Gastroesophageal sphincter (tissue), 4 donors: ENCODE measurements around the gene CHRNA4. TPM values are rescaled to one million over a fixed set of nuclear protein-coding genes. Genes with fewer than 3 reads are reported as not detected.

Source experiments
- ATAC-seq: fragments of 150-250 bp; one replicate; pipeline ENCODE4 v1.9.1; 2016; ENCODE audit warnings: mild to moderate bottlenecking, moderate library complexity
- H3K27ac ChIP-seq, 4 donors: fragments of 200-600 bp; sonication (generic) in 3 of 4; 1 replicate in 3 of 4; 2 replicates in 1 of 4; pipeline ENCODE4 v1.5.1; 2016 to 2019
- H3K27me3 ChIP-seq: fragments of 200-600 bp; sonication (generic); one replicate; pipeline ENCODE4 v1.5.1; 2019
- H3K36me3 ChIP-seq, 2 donors: fragments of 200-600 bp; sonication (generic); one replicate each; pipeline ENCODE4 v1.5.1; 2019; ENCODE audit warnings: control low read depth in 1 of 2
- H3K4me1 ChIP-seq, 3 donors: fragments of 200-600 bp; sonication (generic); 1 replicate in 2 of 3; 2 replicates in 1 of 3; pipeline ENCODE4 v1.5.1; 2016 to 2019; ENCODE audit warnings: control low read depth in 2 of 3
- H3K4me3 ChIP-seq, 2 donors: fragments of 200-600 bp; sonication (generic); one replicate each; pipeline ENCODE4 v1.5.1; 2019; ENCODE audit warnings: mild to moderate bottlenecking in 1 of 2, moderate library complexity in 1 of 2
- H3K9me3 ChIP-seq, 3 donors: fragments of 200-600 bp; sonication (generic); one replicate each; pipeline ENCODE4 v1.5.1; 2017 to 2019; ENCODE audit warnings: control low read depth in 2 of 3
- EP300 ChIP-seq: sonication (generic); formaldehyde crosslinking; IDR thresholded peaks from one replicate; pipeline ENCODE4 v1.6.1; 2017; ENCODE audit warnings: antibody characterized with exemption, mild to moderate bottlenecking
- POLR2A ChIP-seq, 2 donors: fragments of 450-650 bp; IDR thresholded peaks; one replicate each; pipeline ENCODE4 v1.6.1; 2017; ENCODE audit warnings: antibody characterized with exemption in 2 of 2, mild to moderate bottlenecking in 2 of 2, moderate library complexity in 1 of 2
- POLR2AphosphoS5 ChIP-seq: sonication (generic); formaldehyde crosslinking; IDR thresholded peaks from one replicate; pipeline ENCODE4 v1.6.1; 2017; ENCODE audit warnings: antibody characterized with exemption
- WGBS, 2 donors: methylation state at CpG; one replicate each; pipeline ENCODE4 v1.1.5; 2018; ENCODE audit warnings: low coverage in 1 of 2; 5-methylcytosine and 5-hydroxymethylcytosine counted together
- total RNA-seq, 4 donors: library from RNA; depleted of rRNA; stranded (reverse); fragments of >200 nt; gene quantifications; one replicate each; pipeline ENCODE4 v1.1.0, GENCODE V29; 2016
- TF ChIP-seq, protein P1 (sequence below), 4 experiments: fragments of 200-600 bp in 2 of 4; fragments of 450-650 bp in 2 of 4; sonication (generic) in 1 of 4; IDR thresholded peaks; one replicate each; pipeline ENCODE4 v1.5.1; 2017 to 2019; ENCODE audit warnings: antibody characterized with exemption in 4 of 4, mild to moderate bottlenecking in 2 of 4, moderate library complexity in 2 of 4

CHRNA4 gene
- total RNA-seq, 4 donors from 2014 or later, result not detected

DNA sequence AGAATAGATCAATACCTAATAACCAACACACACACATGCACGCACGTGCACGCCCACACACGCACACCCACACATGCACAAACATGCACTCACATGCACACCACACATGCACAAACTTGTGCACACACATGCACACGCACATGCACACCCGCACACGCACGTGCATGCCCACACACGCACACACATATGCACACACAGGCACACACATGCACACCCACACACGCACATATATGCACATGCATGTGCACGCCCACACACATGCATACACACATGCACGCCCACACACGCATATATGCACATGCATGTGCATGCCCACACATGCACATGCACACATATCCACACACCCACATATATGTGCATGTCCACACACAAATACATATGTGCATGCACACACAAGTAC, 26.2 kb upstream of the CHRNA4 start:
- TF ChIP-seq, protein P1, sequence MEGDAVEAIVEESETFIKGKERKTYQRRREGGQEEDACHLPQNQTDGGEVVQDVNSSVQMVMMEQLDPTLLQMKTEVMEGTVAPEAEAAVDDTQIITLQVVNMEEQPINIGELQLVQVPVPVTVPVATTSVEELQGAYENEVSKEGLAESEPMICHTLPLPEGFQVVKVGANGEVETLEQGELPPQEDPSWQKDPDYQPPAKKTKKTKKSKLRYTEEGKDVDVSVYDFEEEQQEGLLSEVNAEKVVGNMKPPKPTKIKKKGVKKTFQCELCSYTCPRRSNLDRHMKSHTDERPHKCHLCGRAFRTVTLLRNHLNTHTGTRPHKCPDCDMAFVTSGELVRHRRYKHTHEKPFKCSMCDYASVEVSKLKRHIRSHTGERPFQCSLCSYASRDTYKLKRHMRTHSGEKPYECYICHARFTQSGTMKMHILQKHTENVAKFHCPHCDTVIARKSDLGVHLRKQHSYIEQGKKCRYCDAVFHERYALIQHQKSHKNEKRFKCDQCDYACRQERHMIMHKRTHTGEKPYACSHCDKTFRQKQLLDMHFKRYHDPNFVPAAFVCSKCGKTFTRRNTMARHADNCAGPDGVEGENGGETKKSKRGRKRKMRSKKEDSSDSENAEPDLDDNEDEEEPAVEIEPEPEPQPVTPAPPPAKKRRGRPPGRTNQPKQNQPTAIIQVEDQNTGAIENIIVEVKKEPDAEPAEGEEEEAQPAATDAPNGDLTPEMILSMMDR (IDR thresholded peaks at IDR 0.05), result no peak
- TF ChIP-seq POLR2A (IDR thresholded peaks at IDR 0.05), result no peak
- TF ChIP-seq POLR2AphosphoS5, result no peak
- no peak for TF ChIP-seq EP300
- peaks cover 62% of the 10 kb centered on the region for H3K27me3 ChIP-seq
- ATAC-seq, result no peak
- 90 to 97% methylated on average over 12 of the region's 13 CpGs for WGBS, 2 donors
- H3K9me3 ChIP-seq, result peaks cover 0 to 52% (median 1%) of the 10 kb centered on the region in 3 donors
- no peaks in the 10 kb centered on the region for H3K36me3 ChIP-seq
- H3K4me1 ChIP-seq, result no peaks in the 10 kb centered on the region
- no peak overlapping the region for H3K27ac ChIP-seq
- no peak overlapping the region for H3K4me3 ChIP-seq

DNA sequence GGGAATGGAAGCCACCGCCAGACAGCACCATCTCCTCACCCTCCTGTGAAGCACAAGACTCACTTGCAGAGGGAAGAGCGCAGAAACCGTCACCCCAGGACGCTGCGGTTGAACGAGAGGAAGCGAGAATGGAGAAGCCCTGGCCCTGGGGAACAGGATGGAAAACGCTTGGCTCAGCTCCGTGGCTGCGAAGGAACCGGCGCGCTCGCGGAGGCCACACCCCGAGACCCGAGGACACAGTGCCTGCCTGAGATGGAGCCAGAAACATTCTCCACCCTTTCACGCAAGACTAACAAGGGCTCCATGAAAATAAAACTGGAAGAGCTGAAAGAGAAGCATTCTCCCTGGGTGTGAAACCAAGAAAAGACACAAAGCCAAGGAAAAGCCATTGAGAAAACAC, 25.3 kb upstream of the CHRNA4 start:
- TF ChIP-seq POLR2A (IDR thresholded peaks at IDR 0.05), result no peak
- no peak for TF ChIP-seq EP300
- TF ChIP-seq, protein P1 (IDR thresholded peaks at IDR 0.05), result no peak
- TF ChIP-seq POLR2AphosphoS5, result no peak
- H3K4me3 ChIP-seq, result no peak overlapping the region
- peaks cover 62% of the 10 kb centered on the region for H3K27me3 ChIP-seq
- no peak overlapping the region for H3K27ac ChIP-seq
- peaks cover 0 to 5% (median 0%) of the 10 kb centered on the region in 3 donors for H3K4me1 ChIP-seq
- 91% methylated on average over 18 of the region's 18 CpGs; no CpG with 5 or more reads in 1 of the 2 donors for WGBS, 2 donors
- no peaks in the 10 kb centered on the region for H3K36me3 ChIP-seq
- H3K9me3 ChIP-seq, result peaks cover 0 to 49% (median 1%) of the 10 kb centered on the region in 3 donors
- no peak for ATAC-seq

DNA sequence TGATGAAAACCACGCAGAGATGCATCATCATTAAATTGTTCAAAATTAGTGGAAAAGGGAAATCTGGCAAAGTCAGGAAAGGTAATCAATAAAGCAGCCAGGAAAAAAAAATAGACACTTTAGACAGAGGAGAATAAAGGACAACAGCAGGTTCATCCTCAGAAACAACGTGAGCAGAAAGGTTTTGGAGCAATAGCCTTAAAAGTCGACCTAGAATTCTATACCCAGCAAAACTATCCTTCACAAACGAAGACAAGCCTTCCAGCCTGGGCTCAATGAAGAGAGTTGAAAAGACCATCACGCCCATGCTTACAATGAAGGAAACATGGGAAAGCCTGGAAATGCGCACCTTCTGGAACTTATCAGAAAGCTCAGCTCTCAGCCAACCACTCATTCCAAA, 24.7 kb upstream of the CHRNA4 start:
- Histone ChIP-seq H3K9me3 (peaks cover 0 to 42% (median 1%) of the 10 kb centered on the region in 3 donors), H3K27me3 (peaks cover 67% of the 10 kb centered on the region), H3K4me1 (peaks cover 0 to 5% (median 0%) of the 10 kb centered on the region in 3 donors), H3K4me3 (no peak overlapping the region), H3K36me3 (no peaks in the 10 kb centered on the region), H3K27ac (no peak overlapping the region)
- WGBS, 2 donors, result 85 to 92% methylated on average over 6 of the region's 6 CpGs
- ATAC-seq, result no peak
- TF ChIP-seq, protein P1 (IDR thresholded peaks at IDR 0.05), result no peak
- TF ChIP-seq POLR2A (IDR thresholded peaks at IDR 0.05), result no peak
- no peak for TF ChIP-seq POLR2AphosphoS5
- no peak for TF ChIP-seq EP300

DNA sequence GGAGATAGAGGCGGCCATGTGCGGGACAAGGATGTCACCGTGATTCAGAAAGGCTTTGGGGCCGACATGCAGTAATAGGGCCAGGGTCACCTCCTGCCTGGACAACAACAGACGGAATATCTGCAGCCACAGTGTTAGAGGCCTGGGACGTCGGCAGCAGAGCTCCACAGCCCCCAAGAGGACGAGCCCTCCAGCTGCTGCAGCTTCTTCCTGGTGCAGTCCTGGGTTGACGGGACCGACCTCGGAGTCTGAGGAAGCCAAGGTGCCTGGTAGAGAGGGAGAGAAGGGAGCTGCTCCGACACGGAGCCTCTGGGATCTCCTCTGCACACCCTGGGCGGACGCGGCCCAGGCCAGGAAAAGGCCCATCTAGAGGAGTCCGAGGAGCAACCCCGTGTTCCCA, 23.2 kb upstream of the CHRNA4 start:
- H3K36me3 ChIP-seq, result no peaks in the 10 kb centered on the region
- TF ChIP-seq, protein P1 (IDR thresholded peaks at IDR 0.05), result no peak
- TF ChIP-seq EP300 (no peak), POLR2AphosphoS5 (no peak), POLR2A (IDR thresholded peaks at IDR 0.05) (no peak)
- peaks cover 0 to 32% (median 1%) of the 10 kb centered on the region in 3 donors for H3K9me3 ChIP-seq
- peaks cover 77% of the 10 kb centered on the region for H3K27me3 ChIP-seq
- H3K4me3 ChIP-seq, result no peak overlapping the region
- peaks cover 0 to 5% (median 0%) of the 10 kb centered on the region in 3 donors for H3K4me1 ChIP-seq
- ATAC-seq, result no peak
- whole genome bisulfite sequencing, 2 donors, result 77 to 83% methylated on average over 5 to 6 of the region's 18 CpGs
- H3K27ac ChIP-seq, result no peak overlapping the region

DNA sequence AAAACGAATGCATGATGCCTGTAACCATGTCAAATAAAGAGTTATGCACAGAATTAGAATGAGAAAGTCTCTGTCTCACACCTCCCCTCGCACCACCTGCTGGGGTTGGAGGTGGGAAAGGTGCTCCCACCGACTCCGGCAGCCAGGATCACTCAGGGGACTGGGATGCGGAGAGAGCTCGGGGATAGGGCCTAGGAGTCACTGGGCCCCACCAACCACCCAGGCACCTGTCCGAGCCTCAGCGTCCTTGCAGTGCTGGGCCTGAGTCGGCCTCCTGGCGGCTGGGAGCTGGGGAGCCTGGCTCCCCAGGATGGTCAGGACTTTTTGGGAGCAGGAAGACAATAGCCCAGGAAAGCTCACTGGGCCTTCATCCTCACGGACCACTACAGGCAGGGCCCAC, 22.4 kb upstream of the CHRNA4 start:
- 20 to 42% methylated on average over 1 to 4 of the region's 11 CpGs for WGBS, 2 donors
- Histone ChIP-seq H3K27ac (no peak overlapping the region), H3K9me3 (peaks cover 0 to 27% (median 1%) of the 10 kb centered on the region in 3 donors), H3K27me3 (peaks cover 79% of the 10 kb centered on the region), H3K4me3 (no peak overlapping the region), H3K4me1 (peaks cover 0 to 5% (median 0%) of the 10 kb centered on the region in 3 donors), H3K36me3 (no peaks in the 10 kb centered on the region)
- ATAC-seq, result no peak
- TF ChIP-seq POLR2A (IDR thresholded peaks at IDR 0.05), result no peak
- no peak for TF ChIP-seq POLR2AphosphoS5
- TF ChIP-seq, protein P1 (IDR thresholded peaks at IDR 0.05), result no peak
- TF ChIP-seq EP300, result no peak
